GM12878 (cell line): ENCODE results near the gene MDC1. TPM values are rescaled to one million over a fixed set of nuclear protein-coding genes. Genes with fewer than 3 reads are reported as not detected.

Experiments used
- BCL11A ChIP-seq: IDR thresholded peaks from 2 replicates; pipeline ENCODE4 v1.6.1; 2011; ENCODE audit warnings: low read depth, low read length
- BCL3 ChIP-seq: IDR thresholded peaks from 2 replicates; pipeline ENCODE4 v1.6.1; 2011; ENCODE audit warnings: borderline replicate concordance, low read depth, mild to moderate bottlenecking, moderate library complexity, low read length; ENCODE audit not compliant: insufficient read depth, poor library complexity, severe bottlenecking
- E2F8 ChIP-seq: fragments of 450-650 bp; IDR thresholded peaks from 2 replicates; pipeline ENCODE4 v1.6.1; 2018; ENCODE audit warnings: mild to moderate bottlenecking, low read depth, moderate library complexity; ENCODE audit not compliant: partially characterized antibody
- E4F1 ChIP-seq: fragments of 450-650 bp; IDR thresholded peaks from 2 replicates; pipeline ENCODE4 v1.6.1; 2018; ENCODE audit warnings: borderline replicate concordance, mild to moderate bottlenecking; ENCODE audit not compliant: partially characterized antibody
- NR2F1 ChIP-seq: fragments of 450-650 bp; conservative IDR thresholded peaks from 2 replicates; pipeline ENCODE4 v1.6.1; 2017; ENCODE audit warnings: mild to moderate bottlenecking
- ZBED1 ChIP-seq: IDR thresholded peaks from 2 replicates; pipeline ENCODE4 v1.6.1; 2016; ENCODE audit warnings: borderline replicate concordance
- polyA plus RNA-seq, 11 experiments: library from polyadenylated mRNA; depleted of rRNA in 4 of 11; unstranded in 6 of 11; stranded (reverse) in 5 of 11; fragments of >200 nt; fragmentation: Nextera tagmentation in 4 of 11; fragmentation: Illumina TruSeq in 1 of 11; extraction: Ambion mirVana in 4 of 11; extraction: Trizol in 1 of 11; gene quantifications; 1 replicate in 1 of 11; 2 replicates in 10 of 11; pipeline versions ENCODE4 v1.2.1 to v1.2.3, GENCODE V29; 2011 to 2016; ENCODE audit warnings: inconsistent platforms in 2 of 11, missing spikeins in 2 of 11, low read depth in 1 of 11
- total RNA-seq, 4 experiments: library from RNA; depleted of rRNA in 3 of 4; stranded (reverse); fragments of >200 nt in 3 of 4; fragmentation: Illumina TruSeq in 1 of 4; extraction: Trizol in 1 of 4; gene quantifications; 2 replicates each; pipeline versions ENCODE4 v1.2.1 to v1.2.3, GENCODE V29; 2013 to 2021

MDC1 gene
- total and polyA plus RNA-seq, 10 of the 15 experiments (the other 5 are each of a cell fraction or from before 2014, with no cell fraction given), result 5.1 to 62.5 (median 22.4) TPM

GRCh38 chr6:30725713-30726505 lies 8.8 kb upstream of the MDC1 start (continued):
- TF ChIP-seq BCL3, result peak; percentile 30
- no peak for TF ChIP-seq E2F8
- no peak for TF ChIP-seq NR2F1
- no peak for TF ChIP-seq BCL11A
- peak; percentile 92; the same call in 1 of the 2 replicates for TF ChIP-seq ZBED1
- no peak for TF ChIP-seq E4F1
